Prostate gland (tissue), 2 donors: ENCODE results near the gene COL4A3.

Experiments
- POLR2A ChIP-seq: fragments of 450-650 bp; IDR thresholded peaks from one replicate; pipeline ENCODE4 v1.6.1; 2016; ENCODE audit warnings: antibody characterized with exemption, mild to moderate bottlenecking
- POLR2AphosphoS5 ChIP-seq: sonication (generic); formaldehyde crosslinking; IDR thresholded peaks from one replicate; pipeline ENCODE4 v1.6.1; 2017; ENCODE audit warnings: antibody characterized with exemption
- TF ChIP-seq, protein P1 (sequence below), 4 experiments: fragments of 200-600 bp in 2 of 4; fragments of 450-650 bp in 2 of 4; sonication (generic) in 2 of 4; IDR thresholded peaks; 1 replicate in 3 of 4; 2 replicates in 1 of 4; pipeline ENCODE4 v1.5.1; 2016 to 2019; ENCODE audit warnings: antibody characterized with exemption in 4 of 4, mild to moderate bottlenecking in 2 of 4, moderate library complexity in 2 of 4

DNA sequence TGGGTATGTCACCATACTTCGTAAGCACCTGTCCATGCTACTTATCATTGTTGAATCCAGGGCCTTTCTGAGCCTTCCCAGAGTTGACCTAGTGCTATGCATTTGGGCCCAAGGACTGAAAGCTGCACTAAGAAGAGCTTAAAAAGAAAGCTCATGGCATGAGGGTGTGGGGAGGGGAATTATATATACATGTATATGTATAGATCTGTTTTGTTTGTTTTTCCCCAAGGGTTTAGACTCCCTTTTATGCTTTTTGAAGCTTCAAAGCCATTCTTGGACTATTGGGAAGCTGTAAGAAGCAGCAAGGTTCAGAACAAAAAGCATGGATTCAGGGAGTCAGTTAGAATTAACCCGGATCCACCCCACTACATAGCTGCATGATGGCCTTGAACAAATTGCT is 183.9 kb downstream of the COL4A3 start:
- TF ChIP-seq, protein P1, sequence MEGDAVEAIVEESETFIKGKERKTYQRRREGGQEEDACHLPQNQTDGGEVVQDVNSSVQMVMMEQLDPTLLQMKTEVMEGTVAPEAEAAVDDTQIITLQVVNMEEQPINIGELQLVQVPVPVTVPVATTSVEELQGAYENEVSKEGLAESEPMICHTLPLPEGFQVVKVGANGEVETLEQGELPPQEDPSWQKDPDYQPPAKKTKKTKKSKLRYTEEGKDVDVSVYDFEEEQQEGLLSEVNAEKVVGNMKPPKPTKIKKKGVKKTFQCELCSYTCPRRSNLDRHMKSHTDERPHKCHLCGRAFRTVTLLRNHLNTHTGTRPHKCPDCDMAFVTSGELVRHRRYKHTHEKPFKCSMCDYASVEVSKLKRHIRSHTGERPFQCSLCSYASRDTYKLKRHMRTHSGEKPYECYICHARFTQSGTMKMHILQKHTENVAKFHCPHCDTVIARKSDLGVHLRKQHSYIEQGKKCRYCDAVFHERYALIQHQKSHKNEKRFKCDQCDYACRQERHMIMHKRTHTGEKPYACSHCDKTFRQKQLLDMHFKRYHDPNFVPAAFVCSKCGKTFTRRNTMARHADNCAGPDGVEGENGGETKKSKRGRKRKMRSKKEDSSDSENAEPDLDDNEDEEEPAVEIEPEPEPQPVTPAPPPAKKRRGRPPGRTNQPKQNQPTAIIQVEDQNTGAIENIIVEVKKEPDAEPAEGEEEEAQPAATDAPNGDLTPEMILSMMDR (IDR thresholded peaks at IDR 0.05) = no peak
- TF ChIP-seq POLR2A (no peak), POLR2AphosphoS5 (no peak)
